ENCODE data around the gene OR1A1.

The OR1A1 gene

DNA sequence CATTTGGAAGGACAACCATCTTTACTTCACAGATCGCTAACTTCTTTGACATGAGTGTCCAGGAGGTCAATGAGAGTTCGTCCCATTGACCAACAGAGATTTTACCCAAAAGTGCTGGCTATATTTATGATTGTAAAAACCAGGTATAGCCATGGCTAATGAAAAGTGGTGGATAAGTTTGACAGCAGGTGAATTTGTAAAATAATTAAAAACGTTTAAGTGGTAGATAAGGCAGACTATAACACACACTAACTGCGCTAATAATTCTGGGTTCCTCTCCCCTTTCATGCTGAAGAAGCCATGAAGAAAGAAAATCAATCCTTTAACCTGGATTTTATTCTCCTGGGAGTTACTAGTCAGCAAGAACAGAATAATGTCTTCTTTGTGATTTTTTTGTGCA lies 10.2 kb upstream of the OR1A1 start, which contains the start of gene OR1A2:
TSS of gene OR1A2 (plus strand) at position 301 of the 400 bp plus-strand sequence. CDS start at position 301, 0 bp downstream.
- Histone ChIP-seq H3K27ac (replicated peaks) (no peak within 1 kb of the TSS), H3K4me3 (replicated peaks; ENCODE audit: insufficient read depth, low read length) (no peak within 1 kb of the TSS), H3K27me3 (ENCODE audit: insufficient read depth, poor library complexity, severe bottlenecking) (no peaks in the 10 kb centered on the region)
- DNase-seq (ENCODE audit: low read depth in 1 of 2, low spot score in 1 of 2), result no peak
- TF ChIP-seq SPI1 (IDR thresholded peaks at IDR 0.05; ENCODE audit: borderline replicate concordance, low read depth), result no peak
- TF ChIP-seq, protein P1, sequence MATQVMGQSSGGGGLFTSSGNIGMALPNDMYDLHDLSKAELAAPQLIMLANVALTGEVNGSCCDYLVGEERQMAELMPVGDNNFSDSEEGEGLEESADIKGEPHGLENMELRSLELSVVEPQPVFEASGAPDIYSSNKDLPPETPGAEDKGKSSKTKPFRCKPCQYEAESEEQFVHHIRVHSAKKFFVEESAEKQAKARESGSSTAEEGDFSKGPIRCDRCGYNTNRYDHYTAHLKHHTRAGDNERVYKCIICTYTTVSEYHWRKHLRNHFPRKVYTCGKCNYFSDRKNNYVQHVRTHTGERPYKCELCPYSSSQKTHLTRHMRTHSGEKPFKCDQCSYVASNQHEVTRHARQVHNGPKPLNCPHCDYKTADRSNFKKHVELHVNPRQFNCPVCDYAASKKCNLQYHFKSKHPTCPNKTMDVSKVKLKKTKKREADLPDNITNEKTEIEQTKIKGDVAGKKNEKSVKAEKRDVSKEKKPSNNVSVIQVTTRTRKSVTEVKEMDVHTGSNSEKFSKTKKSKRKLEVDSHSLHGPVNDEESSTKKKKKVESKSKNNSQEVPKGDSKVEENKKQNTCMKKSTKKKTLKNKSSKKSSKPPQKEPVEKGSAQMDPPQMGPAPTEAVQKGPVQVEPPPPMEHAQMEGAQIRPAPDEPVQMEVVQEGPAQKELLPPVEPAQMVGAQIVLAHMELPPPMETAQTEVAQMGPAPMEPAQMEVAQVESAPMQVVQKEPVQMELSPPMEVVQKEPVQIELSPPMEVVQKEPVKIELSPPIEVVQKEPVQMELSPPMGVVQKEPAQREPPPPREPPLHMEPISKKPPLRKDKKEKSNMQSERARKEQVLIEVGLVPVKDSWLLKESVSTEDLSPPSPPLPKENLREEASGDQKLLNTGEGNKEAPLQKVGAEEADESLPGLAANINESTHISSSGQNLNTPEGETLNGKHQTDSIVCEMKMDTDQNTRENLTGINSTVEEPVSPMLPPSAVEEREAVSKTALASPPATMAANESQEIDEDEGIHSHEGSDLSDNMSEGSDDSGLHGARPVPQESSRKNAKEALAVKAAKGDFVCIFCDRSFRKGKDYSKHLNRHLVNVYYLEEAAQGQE (IDR thresholded peaks at IDR 0.05; ENCODE audit: insufficient replicate concordance, low read depth), result no peak
- no peak for TF ChIP-seq POLR2AphosphoS5 (IDR thresholded peaks at IDR 0.05; ENCODE audit: low read depth)
- TF ChIP-seq, protein P2, sequence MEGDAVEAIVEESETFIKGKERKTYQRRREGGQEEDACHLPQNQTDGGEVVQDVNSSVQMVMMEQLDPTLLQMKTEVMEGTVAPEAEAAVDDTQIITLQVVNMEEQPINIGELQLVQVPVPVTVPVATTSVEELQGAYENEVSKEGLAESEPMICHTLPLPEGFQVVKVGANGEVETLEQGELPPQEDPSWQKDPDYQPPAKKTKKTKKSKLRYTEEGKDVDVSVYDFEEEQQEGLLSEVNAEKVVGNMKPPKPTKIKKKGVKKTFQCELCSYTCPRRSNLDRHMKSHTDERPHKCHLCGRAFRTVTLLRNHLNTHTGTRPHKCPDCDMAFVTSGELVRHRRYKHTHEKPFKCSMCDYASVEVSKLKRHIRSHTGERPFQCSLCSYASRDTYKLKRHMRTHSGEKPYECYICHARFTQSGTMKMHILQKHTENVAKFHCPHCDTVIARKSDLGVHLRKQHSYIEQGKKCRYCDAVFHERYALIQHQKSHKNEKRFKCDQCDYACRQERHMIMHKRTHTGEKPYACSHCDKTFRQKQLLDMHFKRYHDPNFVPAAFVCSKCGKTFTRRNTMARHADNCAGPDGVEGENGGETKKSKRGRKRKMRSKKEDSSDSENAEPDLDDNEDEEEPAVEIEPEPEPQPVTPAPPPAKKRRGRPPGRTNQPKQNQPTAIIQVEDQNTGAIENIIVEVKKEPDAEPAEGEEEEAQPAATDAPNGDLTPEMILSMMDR (IDR thresholded peaks at IDR 0.05; ENCODE audit: insufficient read depth, low read length), result no peak
- no peak for TF ChIP-seq GABPA (IDR thresholded peaks at IDR 0.05; ENCODE audit: low read depth)

DNA sequence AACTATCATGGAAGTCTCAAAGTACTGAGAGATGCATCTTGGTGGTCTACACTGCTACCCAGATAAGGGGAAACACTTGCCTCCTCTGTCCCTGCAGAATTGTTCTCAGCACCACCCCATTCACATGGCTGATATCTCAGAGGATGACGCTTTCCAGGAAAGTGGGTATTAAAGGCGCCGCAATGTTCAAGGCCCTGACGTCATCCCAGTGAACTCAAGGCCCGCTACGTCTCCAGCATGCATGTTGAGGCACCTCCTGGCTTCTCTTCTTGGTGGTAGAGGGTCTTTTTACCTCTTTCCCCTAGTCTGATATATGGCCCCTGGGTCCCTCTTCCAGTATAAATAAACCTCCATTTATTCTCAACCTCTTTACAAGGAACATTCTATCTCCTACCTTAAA lies 1.0 kb downstream of the OR1A1 start:
- no peak overlapping the region for H3K4me3 ChIP-seq (replicated peaks; ENCODE audit: insufficient read depth, low read length)
- no peak overlapping the region for H3K27ac ChIP-seq (replicated peaks)
- DNase-seq (ENCODE audit: low read depth in 1 of 2, low spot score in 1 of 2), result no peak
- TF ChIP-seq, protein P1 (IDR thresholded peaks at IDR 0.05; ENCODE audit: insufficient replicate concordance, low read depth), result no peak
- TF ChIP-seq POLR2AphosphoS5 (IDR thresholded peaks at IDR 0.05; ENCODE audit: low read depth) (no peak), GABPA (IDR thresholded peaks at IDR 0.05; ENCODE audit: low read depth) (no peak), SPI1 (IDR thresholded peaks at IDR 0.05; ENCODE audit: borderline replicate concordance, low read depth) (no peak)
- TF ChIP-seq, protein P2 (IDR thresholded peaks at IDR 0.05; ENCODE audit: insufficient read depth, low read length), result no peak
- no peaks in the 10 kb centered on the region for H3K27me3 ChIP-seq (ENCODE audit: insufficient read depth, poor library complexity, severe bottlenecking)

DNA sequence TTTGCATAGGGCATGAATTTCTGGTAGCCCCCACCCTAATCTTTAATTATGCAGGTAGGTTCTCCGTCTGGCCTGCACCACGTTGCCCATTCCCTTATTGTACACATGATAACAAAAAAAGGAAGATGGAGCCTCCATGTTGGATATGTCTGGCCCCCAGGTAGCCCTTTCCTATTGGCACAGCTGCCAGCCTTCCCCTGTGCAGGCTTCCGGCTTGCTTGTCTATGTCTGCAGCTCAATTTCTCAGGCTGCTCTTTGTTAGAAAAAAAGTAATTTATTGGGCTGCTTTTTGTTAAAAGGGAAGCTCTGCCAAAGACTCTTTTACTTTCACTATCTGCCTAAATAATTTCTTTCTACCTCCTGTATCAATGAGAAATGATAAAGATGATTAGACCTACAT lies 5.5 kb downstream of the OR1A1 start:
- H3K4me3 ChIP-seq (replicated peaks; ENCODE audit: insufficient read depth, low read length), result no peak overlapping the region
- TF ChIP-seq, protein P1 (IDR thresholded peaks at IDR 0.05; ENCODE audit: insufficient replicate concordance, low read depth), result no peak
- TF ChIP-seq GABPA (IDR thresholded peaks at IDR 0.05; ENCODE audit: low read depth) (no peak), SPI1 (IDR thresholded peaks at IDR 0.05; ENCODE audit: borderline replicate concordance, low read depth) (no peak), POLR2AphosphoS5 (IDR thresholded peaks at IDR 0.05; ENCODE audit: low read depth) (no peak)
- TF ChIP-seq, protein P2 (IDR thresholded peaks at IDR 0.05; ENCODE audit: insufficient read depth, low read length), result no peak
- no peaks in the 10 kb centered on the region for H3K27me3 ChIP-seq (ENCODE audit: insufficient read depth, poor library complexity, severe bottlenecking)
- DNase-seq (ENCODE audit: low read depth in 1 of 2, low spot score in 1 of 2), result no peak
- no peak overlapping the region for H3K27ac ChIP-seq (replicated peaks)

Data from HL-60 (cell line).